ENCODE results near the gene NPVF. TPM values are rescaled to one million over a fixed set of nuclear protein-coding genes. Genes with fewer than 3 reads are reported as not detected.

Gene NPVF
- total RNA-seq, 3 donors from 2014 or later (not counting 1 experiment from before 2014, with no cell fraction given), result not detected

DNA sequence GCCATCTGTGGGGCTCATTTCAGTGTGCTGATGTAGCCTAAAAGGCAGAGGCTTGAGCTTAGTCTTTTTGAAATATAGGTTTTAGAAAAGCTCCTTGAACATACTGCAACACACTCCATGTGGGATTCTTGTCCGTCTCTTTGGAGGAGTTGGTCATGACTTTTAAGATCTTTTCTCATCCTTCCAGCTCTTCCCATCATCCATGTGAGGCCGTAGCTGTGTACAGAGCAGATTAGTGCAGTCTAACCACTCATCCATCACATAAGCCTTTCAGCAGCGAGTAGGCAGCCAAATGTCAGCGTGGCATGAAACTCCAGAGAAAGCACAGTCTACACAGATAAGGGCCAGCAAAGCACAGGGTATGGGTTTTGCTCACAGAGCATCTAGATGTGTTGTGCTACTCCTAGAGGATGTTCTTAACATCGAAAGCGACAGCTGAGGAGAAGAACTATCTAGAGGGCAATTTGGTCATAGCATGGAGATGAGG lies 28.1 kb upstream of the NPVF start:
- ATAC-seq, result no peak
- no peak overlapping the region for H3K27ac ChIP-seq (ENCODE audit: low read length)
- H3K36me3 Mint-ChIP-seq, result no peaks in the 10 kb centered on the region
- no peaks in the 10 kb centered on the region for H3K4me1 ChIP-seq (ENCODE audit: control insufficient read depth, insufficient read depth, low read length)
- 89% methylated on average over 6 of the region's 6 CpGs for WGBS (ENCODE audit: insufficient coverage)
- H3K27me3 Mint-ChIP-seq (ENCODE audit: low read depth in 2 of 2), result peaks cover 0 to 10% of the 10 kb centered on the region in 2 donors
- H3K27me3 ChIP-seq (ENCODE audit: control insufficient read depth, insufficient read depth, low read length), result no peaks in the 10 kb centered on the region
- H3K4me3 ChIP-seq (ENCODE audit: low read length), result no peak overlapping the region
- no peak for DNase-seq
- intact Hi-C loops (cut with micrococcal nuclease), result no loop called here
- H3K9me3 ChIP-seq (ENCODE audit: control insufficient read depth, insufficient read depth, low read length), result no peaks in the 10 kb centered on the region
- no peak overlapping the region for H3K27ac Mint-ChIP-seq
- H3K4me3 Mint-ChIP-seq, result no peak overlapping the region
- TF ChIP-seq, protein P1, sequence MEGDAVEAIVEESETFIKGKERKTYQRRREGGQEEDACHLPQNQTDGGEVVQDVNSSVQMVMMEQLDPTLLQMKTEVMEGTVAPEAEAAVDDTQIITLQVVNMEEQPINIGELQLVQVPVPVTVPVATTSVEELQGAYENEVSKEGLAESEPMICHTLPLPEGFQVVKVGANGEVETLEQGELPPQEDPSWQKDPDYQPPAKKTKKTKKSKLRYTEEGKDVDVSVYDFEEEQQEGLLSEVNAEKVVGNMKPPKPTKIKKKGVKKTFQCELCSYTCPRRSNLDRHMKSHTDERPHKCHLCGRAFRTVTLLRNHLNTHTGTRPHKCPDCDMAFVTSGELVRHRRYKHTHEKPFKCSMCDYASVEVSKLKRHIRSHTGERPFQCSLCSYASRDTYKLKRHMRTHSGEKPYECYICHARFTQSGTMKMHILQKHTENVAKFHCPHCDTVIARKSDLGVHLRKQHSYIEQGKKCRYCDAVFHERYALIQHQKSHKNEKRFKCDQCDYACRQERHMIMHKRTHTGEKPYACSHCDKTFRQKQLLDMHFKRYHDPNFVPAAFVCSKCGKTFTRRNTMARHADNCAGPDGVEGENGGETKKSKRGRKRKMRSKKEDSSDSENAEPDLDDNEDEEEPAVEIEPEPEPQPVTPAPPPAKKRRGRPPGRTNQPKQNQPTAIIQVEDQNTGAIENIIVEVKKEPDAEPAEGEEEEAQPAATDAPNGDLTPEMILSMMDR (IDR thresholded peaks at IDR 0.05), result no peak
- peaks cover 8 to 11% of the 10 kb centered on the region in 2 donors for H3K4me1 Mint-ChIP-seq
- H3K9me3 Mint-ChIP-seq, result no peaks in the 10 kb centered on the region
- H3K36me3 ChIP-seq (ENCODE audit: control insufficient read depth, insufficient read depth, low read length), result no peaks in the 10 kb centered on the region

DNA sequence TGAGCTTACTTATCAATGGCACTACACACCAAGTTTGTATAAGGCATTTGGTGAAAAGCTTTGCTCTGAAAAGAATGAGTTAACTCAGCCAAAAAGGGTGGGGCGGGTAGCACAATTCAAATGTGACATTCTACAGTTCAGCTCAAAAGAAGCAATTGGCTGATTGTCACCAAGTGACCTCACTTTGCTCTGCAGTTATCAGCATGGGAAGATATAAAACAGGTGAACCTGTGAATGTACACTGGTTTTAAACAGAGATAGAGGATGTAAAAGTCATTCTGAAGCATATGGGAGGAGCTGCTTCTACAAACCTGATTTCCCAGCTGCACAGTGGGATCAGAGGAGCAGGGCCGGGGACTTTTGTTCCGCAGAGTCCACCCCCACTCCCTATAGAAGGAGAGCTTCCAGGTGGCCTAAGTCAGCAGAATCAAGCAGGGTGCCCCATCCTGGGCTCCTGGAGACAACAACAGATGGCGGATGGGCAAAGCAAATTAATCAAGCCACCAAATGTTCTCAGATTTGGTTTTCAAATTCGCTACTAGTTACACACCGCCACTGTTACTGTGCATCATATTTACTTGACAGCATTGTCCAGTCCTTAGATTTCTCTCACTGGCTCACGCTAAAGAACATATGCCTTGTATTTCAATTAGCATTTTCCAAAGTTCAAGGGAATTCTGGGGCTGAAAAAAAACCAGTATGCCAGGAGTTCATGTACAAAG lies 27.5 kb upstream of the NPVF start:
- H3K9me3 ChIP-seq (ENCODE audit: control insufficient read depth, insufficient read depth, low read length), result no peaks in the 10 kb centered on the region
- no peak overlapping the region for H3K27ac Mint-ChIP-seq
- no peak for ATAC-seq
- H3K4me3 Mint-ChIP-seq, result no peak overlapping the region
- peaks cover 0 to 10% of the 10 kb centered on the region in 2 donors for H3K27me3 Mint-ChIP-seq (ENCODE audit: low read depth in 2 of 2)
- no peak overlapping the region for H3K27ac ChIP-seq (ENCODE audit: low read length)
- intact Hi-C loops (cut with micrococcal nuclease), result no loop called here
- H3K4me3 ChIP-seq (ENCODE audit: low read length), result no peak overlapping the region
- WGBS (ENCODE audit: insufficient coverage), result 93% methylated on average over 7 of the region's 7 CpGs
- DNase-seq, result no peak
- H3K4me1 ChIP-seq (ENCODE audit: control insufficient read depth, insufficient read depth, low read length), result no peaks in the 10 kb centered on the region
- no peaks in the 10 kb centered on the region for H3K27me3 ChIP-seq (ENCODE audit: control insufficient read depth, insufficient read depth, low read length)
- H3K4me1 Mint-ChIP-seq, result peaks cover 2 to 5% of the 10 kb centered on the region in 2 donors
- H3K9me3 Mint-ChIP-seq, result no peaks in the 10 kb centered on the region
- H3K36me3 ChIP-seq (ENCODE audit: control insufficient read depth, insufficient read depth, low read length), result no peaks in the 10 kb centered on the region
- TF ChIP-seq, protein P1 (IDR thresholded peaks at IDR 0.05), result no peak
- no peaks in the 10 kb centered on the region for H3K36me3 Mint-ChIP-seq

DNA sequence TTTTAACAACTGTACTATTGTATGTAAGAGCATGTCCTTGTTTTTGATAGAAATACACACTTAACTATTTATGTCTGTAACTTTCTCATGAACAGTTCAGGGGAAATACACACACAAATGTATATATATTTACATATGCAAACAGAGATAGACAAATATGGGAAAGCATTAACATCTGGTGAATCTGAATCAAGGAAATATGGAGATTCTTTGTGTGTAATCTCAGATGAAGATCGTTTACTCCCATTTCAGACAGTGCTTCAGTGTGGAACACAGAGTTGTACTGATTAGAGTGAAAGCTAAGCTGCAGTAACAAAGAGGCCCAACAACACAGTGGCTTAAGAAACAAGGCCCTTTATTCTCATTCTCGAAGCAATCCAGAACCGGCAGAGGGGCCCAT lies 26.3 kb upstream of the NPVF start:
- Histone ChIP-seq H3K4me3 (ENCODE audit: low read length) (no peak overlapping the region), H3K4me1 (ENCODE audit: control insufficient read depth, insufficient read depth, low read length) (no peaks in the 10 kb centered on the region), H3K36me3 (ENCODE audit: control insufficient read depth, insufficient read depth, low read length) (no peaks in the 10 kb centered on the region), H3K27me3 (ENCODE audit: control insufficient read depth, insufficient read depth, low read length) (no peaks in the 10 kb centered on the region), H3K9me3 (ENCODE audit: control insufficient read depth, insufficient read depth, low read length) (no peaks in the 10 kb centered on the region), H3K27ac (ENCODE audit: low read length) (no peak overlapping the region)
- DNase-seq (no peak), ATAC-seq (no peak)
- H3K36me3 Mint-ChIP-seq, result no peaks in the 10 kb centered on the region
- WGBS (ENCODE audit: insufficient coverage), result 90% methylated on average over 3 of the region's 3 CpGs
- H3K27ac Mint-ChIP-seq, result no peak overlapping the region
- TF ChIP-seq, protein P1 (IDR thresholded peaks at IDR 0.05), result no peak
- peaks cover 0 to 10% of the 10 kb centered on the region in 2 donors for H3K27me3 Mint-ChIP-seq (ENCODE audit: low read depth in 2 of 2)
- H3K4me1 Mint-ChIP-seq, result peaks cover 0 to 4% of the 10 kb centered on the region in 2 donors
- H3K9me3 Mint-ChIP-seq, result no peaks in the 10 kb centered on the region
- H3K4me3 Mint-ChIP-seq, result no peak overlapping the region
- intact Hi-C loops (cut with micrococcal nuclease), result no loop called here

DNA sequence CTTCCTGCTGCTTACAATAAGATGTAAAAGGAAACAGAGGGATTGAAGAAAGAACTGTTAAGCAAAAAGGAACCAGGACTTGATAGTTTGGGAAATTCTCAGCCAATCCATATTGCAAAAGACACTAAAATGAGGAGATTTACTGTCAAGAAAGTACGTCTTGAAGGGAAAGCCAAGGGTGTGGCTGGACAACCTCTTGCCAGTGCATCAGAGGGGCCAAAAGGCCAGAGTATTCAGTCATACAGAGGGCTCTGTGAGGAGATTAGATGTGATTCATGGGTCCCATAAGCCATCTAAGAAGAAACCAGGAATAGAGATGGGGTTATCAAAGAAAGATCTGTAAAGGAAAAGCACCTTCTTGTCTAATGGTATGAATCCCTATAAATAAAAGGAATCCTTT lies 25.4 kb upstream of the NPVF start:
- H3K9me3 Mint-ChIP-seq, result no peaks in the 10 kb centered on the region
- no peak overlapping the region for H3K27ac ChIP-seq (ENCODE audit: low read length)
- TF ChIP-seq, protein P1 (IDR thresholded peaks at IDR 0.05), result no peak
- DNase-seq, result no peak
- no peak for ATAC-seq
- H3K4me1 Mint-ChIP-seq, result no peaks in the 10 kb centered on the region
- H3K36me3 Mint-ChIP-seq, result no peaks in the 10 kb centered on the region
- intact Hi-C loops (cut with micrococcal nuclease), result no loop called here
- no peaks in the 10 kb centered on the region for H3K4me1 ChIP-seq (ENCODE audit: control insufficient read depth, insufficient read depth, low read length)
- no peaks in the 10 kb centered on the region for H3K36me3 ChIP-seq (ENCODE audit: control insufficient read depth, insufficient read depth, low read length)
- peaks cover under 1 to 10% of the 10 kb centered on the region in 2 donors for H3K27me3 Mint-ChIP-seq (ENCODE audit: low read depth in 2 of 2)
- H3K27ac Mint-ChIP-seq, result no peak overlapping the region
- no peaks in the 10 kb centered on the region for H3K27me3 ChIP-seq (ENCODE audit: control insufficient read depth, insufficient read depth, low read length)
- 77% methylated on average over 1 of the region's 1 CpG for WGBS (ENCODE audit: insufficient coverage)
- no peak overlapping the region for H3K4me3 ChIP-seq (ENCODE audit: low read length)
- no peak overlapping the region for H3K4me3 Mint-ChIP-seq
- H3K9me3 ChIP-seq (ENCODE audit: control insufficient read depth, insufficient read depth, low read length), result no peaks in the 10 kb centered on the region
